Neuron (in vitro differentiated cells): ENCODE results near the gene NOC4L.
"Not testable (repeated sequence)": the region's sequence is repeated elsewhere in the genome, so short reads cannot be mapped to it uniquely, and the experiment has no call there.

Experiments
- H2AFZ ChIP-seq: one replicate; pipeline ENCODE4 v1.6.1; 2013; ENCODE audit warnings: low read depth, mild to moderate bottlenecking, inconsistent platforms, low read length, moderate library complexity
- H3K27me3 ChIP-seq: one replicate; pipeline ENCODE4 v1.6.1; 2013; ENCODE audit warnings: low read length; ENCODE audit not compliant: insufficient read depth
- H3K36me3 ChIP-seq: one replicate; pipeline ENCODE4 v1.6.1; 2013; ENCODE audit warnings: low read length; ENCODE audit not compliant: insufficient read depth
- H3K4me1 ChIP-seq: one replicate; pipeline ENCODE4 v1.6.1; 2013; ENCODE audit warnings: low read length; ENCODE audit not compliant: insufficient read depth
- H3K4me3 ChIP-seq: 2 replicates; pipeline ENCODE4 v1.5.1; 2013; ENCODE audit warnings: mild to moderate bottlenecking, low read length, moderate library complexity
- H3K9me3 ChIP-seq: one replicate; pipeline ENCODE4 v1.6.1; 2013; ENCODE audit warnings: low read length

The NOC4L gene

DNA sequence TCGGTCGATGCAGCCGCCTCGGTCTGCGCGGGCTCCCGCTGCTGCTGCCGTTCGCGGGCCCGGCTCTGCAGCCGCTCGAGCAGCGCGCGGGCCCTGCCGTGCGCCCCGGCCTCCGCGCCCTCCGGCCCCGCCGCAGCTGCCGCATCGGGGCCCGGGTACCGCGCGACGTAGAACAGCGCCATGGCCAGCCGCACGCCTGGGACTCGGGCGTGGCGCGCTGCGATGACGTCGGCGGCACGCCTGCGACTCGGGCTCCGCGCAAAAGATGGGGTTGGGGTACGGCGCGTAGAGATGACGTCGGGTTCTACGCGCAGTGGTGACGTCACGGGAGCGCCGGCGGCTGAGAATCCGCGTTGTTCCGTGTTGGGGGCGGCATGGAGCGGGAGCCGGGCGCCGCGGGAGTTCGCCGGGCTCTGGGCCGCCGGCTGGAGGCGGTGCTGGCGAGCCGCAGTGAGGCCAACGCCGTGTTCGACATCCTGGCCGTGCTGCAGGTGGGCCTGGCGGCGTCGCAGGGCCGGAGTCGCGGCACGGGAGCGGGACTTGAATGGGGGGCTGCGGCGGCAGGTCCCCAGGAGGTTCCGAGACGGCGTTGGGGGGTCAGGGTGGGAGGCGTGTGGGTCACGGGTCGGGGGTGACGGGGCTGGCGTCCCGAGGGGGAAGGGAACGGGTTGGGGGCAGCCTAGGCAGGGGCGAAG, at the start of gene NOC4L, which contains the start of gene DDX51:
NOC4L (plus strand) TSS at position 343 of the 695 bp plus-strand sequence; CDS start at position 375, 32 bp downstream.
DDX51 (minus strand) TSS at position 205 of the 695 bp plus-strand sequence; CDS start at position 182, 23 bp downstream.
- Histone ChIP-seq H3K9me3 (no peaks in the 10 kb centered on the region), H3K4me1 (peaks cover 17% of the 10 kb centered on the region), H3K36me3 (peaks cover 44% of the 10 kb centered on the region), H2AFZ (no peak within 1 kb of the TSS), H3K27me3 (no peaks in the 10 kb centered on the region), H3K4me3 (peak within 1 kb of the TSS; percentile 84)

DNA sequence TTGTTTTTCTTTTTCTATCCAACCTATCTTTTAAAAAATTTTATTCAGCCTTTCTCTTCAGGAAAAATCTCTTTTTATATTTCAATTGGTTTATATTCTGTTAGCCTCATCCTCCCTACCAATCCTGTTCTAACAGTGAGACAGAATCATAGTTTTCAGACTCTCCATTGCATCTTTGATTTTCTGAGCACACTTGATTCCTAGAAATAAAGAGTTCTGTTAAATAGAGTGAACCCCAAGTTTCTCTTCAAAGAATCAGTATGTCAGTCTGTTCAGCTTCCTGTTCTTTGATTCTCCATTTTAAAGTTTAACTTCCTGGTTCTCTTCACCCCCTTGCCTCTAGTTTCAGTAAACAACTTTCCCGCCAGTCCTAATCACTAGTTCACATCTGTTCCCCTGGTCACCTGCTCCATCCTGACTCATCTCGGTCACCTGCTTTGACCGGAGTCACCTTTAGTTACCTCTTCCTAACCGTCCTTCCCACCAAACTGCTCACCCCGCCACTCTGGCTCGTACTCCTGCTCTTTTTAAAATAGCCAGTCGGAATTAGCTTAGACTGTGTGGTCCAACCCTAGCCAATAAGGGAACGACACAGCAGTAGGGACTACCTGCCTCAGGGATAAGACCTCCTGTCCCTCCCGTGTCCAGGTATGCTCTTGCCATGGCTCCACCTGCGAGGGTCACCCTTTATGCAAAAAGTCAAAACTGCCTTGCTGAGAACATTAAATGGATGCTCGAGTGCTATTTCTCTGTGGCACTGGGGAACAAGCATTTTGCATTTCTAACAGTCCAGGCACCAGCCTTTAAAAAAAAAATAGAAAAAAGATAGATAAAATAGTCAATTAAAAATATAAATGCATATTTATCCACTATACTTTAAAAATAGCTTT, 48.5 kb upstream of the NOC4L start:
- H3K4me3 ChIP-seq = no peak overlapping the region
- H2AFZ ChIP-seq = no peak overlapping the region
- no peaks in the 10 kb centered on the region for H3K27me3 ChIP-seq
- H3K36me3 ChIP-seq = peaks cover 25% of the 10 kb centered on the region
- peaks cover 3% of the 10 kb centered on the region for H3K9me3 ChIP-seq
- H3K4me1 ChIP-seq = no peaks in the 10 kb centered on the region

DNA sequence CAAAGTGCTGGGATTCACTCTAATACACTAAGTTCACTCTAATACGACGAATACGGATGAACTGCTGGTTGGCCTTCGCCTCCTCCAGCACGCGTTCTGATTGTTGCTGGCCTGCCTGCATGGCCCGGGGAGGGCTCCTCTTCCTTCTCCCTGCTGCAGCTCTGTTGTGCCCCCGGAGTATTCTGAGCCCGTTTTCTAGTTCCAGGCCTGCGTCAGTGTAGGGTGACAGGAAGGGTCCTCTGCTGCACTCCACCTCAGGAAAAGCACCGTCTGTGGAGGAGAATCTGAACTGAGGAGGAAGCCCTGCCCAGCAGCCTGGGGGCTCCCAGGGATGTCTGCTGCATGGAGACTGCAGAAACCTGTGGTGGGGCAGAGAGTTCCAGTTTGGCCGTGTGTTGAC, 44.5 kb upstream of the NOC4L start:
- H3K27me3 ChIP-seq = no peaks in the 10 kb centered on the region
- peaks cover 12% of the 10 kb centered on the region for H3K36me3 ChIP-seq
- H3K9me3 ChIP-seq = peaks cover 3% of the 10 kb centered on the region
- no peak overlapping the region for H2AFZ ChIP-seq
- H3K4me3 ChIP-seq = no peak overlapping the region
- no peaks in the 10 kb centered on the region for H3K4me1 ChIP-seq

DNA sequence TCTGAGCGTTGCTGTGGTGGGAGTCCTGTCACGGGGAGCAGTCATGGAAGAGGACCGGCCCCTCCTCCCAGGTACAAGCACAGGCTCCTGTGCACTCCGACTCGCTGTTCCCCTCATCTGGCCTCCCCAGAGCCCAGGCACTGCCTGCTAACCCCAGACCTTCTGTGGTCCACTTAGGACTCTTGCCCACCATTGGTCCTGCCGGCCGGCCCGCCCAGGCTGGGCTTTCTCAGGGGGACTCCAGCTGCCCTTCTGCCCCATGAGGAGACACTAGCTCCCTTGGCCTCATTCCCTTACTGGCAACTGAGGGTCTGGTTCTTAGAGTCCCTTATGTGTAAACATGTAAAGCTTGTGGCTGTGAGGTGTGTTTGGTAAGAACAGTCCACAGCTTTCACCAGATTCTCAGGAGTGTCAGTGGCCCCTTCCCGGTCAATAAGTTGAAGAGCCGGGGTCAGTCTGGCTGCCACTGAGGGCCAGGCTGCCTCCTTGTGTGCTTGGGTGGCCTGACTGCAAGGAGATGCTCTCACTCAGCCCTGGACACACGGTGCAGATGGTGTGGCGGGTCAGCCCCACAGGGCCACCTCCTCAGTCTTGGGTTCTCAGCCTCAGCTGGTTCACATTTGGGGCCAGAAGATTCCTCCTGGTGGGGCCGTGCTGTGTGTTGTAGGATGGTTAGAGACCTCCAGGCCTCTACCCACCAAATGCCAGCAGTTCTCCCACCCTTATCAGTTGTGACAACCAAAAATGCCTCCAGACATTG, 43.8 kb upstream of the NOC4L start:
- Histone ChIP-seq H2AFZ (no peak overlapping the region), H3K4me3 (no peak overlapping the region), H3K36me3 (peaks cover 17% of the 10 kb centered on the region), H3K27me3 (no peaks in the 10 kb centered on the region), H3K9me3 (peaks cover 3% of the 10 kb centered on the region), H3K4me1 (no peaks in the 10 kb centered on the region)

DNA sequence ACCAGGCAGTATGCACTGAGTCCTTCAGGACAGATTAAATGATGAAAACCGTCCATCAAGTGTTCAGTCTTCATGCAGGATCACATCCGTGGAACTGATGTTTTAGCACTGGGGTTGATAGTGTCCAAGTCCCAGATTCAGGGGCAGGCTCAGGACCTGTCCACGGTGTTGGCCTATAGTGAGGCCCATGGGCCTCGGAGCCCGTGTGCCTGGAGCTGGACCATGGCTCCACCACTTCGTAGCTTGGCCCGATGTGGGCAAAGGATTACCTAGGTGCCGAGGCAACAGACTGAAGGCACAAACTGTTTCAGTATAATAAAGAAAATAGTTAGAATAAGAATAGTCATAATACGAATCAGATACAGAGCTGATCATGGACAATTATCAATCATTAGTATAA, 42.0 kb upstream of the NOC4L start:
- Histone ChIP-seq H3K36me3 (peaks cover 20% of the 10 kb centered on the region), H3K9me3 (no peaks in the 10 kb centered on the region), H3K4me3 (no peak overlapping the region), H3K27me3 (no peaks in the 10 kb centered on the region), H3K4me1 (no peaks in the 10 kb centered on the region), H2AFZ (no peak overlapping the region)

DNA sequence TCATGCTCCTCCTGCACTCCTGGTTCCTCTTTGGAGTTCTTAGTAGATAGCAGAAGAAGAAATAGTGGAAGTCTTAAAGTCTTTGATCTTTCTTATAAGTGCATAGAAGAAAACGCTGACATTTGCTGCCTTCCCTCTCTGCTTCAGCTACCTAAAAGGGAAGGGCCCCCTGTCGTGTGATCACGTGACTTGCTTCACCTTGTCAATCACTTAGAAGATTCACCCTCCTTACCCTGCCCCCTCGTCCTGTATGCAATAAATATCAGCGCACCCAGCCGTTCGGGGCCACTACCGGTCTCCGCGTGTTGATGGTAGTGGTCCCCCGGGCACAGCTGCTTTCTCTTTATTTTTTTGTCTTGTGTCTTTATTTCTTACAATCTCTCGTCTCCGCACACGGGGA, 41.2 kb upstream of the NOC4L start:
- H3K27me3 ChIP-seq, H3K4me3 ChIP-seq, H2AFZ ChIP-seq, H3K9me3 ChIP-seq, H3K4me1 ChIP-seq: not testable (repeated sequence)
- peaks cover 19% of the 10 kb centered on the region for H3K36me3 ChIP-seq

DNA sequence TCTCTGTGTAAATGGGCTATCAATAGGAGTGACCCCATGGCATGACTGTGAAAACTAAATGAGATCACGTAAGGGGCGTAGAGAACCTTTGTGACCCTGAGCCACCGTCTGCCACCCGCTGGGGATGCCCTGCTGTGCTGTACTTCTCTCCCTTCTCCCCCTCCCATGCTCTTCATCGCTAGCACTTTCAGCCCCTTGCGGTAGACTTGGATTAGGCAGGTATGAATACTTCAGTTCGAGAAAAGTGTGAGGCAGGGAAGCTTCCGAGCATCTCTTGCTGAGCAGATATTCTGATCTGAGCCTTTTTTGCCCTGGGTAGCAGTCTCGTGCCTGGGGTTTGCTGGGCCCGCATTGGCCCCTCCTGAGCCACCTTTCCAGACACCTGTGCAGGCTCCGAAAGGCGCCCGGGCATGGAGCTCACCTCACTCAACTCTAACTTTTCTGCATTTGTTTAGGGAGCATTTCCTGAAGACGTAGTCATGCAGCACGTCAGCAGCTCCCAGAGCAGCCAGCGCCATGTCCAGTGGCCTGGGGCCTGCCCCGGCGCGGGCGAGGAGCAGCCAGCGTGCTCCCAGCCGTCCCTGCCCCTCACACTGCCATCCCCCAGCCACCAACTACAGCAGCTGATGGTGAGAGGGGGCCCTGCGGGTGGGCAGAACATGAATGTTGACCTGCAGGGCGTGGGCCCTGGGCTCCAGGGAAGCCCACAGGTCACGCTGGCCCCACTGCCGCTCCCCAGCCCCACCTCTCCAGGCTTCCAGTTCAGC, 40.5 kb upstream of the NOC4L start:
- H3K27me3 ChIP-seq = no peaks in the 10 kb centered on the region
- no peak overlapping the region for H2AFZ ChIP-seq
- H3K4me1 ChIP-seq = peaks cover 8% of the 10 kb centered on the region
- H3K4me3 ChIP-seq = no peak overlapping the region
- H3K36me3 ChIP-seq = peaks cover 16% of the 10 kb centered on the region
- no peaks in the 10 kb centered on the region for H3K9me3 ChIP-seq

DNA sequence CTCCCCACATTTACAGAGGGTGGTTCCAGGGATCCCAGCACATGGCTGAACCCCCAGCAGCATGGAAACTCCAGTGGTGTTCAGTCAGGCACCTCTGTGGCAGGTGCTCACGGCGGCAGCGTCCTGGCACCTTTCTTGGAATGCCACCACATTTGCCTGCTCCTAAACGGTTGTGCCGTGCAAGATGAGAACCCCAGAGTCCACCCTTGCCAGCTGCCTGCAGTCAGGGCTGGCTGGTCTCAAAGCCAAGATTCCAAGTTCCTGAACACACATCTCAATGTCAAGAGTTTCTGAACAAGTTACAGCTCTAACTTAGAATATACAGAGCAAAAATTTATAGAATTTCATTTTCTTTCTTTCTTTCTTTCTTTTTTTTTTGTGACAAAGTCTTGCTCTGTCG, 38.8 kb upstream of the NOC4L start:
- Histone ChIP-seq H2AFZ (no peak overlapping the region), H3K9me3 (no peaks in the 10 kb centered on the region), H3K27me3 (no peaks in the 10 kb centered on the region), H3K4me3 (no peak overlapping the region), H3K36me3 (peaks cover 13% of the 10 kb centered on the region), H3K4me1 (peaks cover 8% of the 10 kb centered on the region)

DNA sequence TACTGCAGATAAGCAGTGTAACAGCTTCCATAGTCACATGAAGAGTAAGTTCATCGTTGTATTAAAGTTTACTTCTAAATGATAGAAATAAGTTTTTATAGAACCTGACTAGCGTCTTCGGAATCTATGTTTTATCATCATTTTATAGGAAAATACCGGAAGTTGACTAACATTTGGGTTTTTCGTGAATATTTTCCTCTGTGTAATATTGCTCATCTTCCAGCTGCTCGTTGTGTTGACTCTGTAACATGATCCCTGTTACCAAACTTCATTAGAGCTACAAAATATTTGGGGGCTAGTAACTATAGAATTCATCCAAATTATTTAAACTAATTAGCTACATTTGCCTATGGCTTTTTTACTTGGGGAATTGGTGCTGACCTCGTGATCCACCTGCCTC, 37.3 kb upstream of the NOC4L start:
- Histone ChIP-seq H3K4me1 (peaks cover 8% of the 10 kb centered on the region), H3K27me3 (no peaks in the 10 kb centered on the region), H2AFZ (no peak overlapping the region), H3K9me3 (no peaks in the 10 kb centered on the region), H3K36me3 (peaks cover 15% of the 10 kb centered on the region), H3K4me3 (no peak overlapping the region)

DNA sequence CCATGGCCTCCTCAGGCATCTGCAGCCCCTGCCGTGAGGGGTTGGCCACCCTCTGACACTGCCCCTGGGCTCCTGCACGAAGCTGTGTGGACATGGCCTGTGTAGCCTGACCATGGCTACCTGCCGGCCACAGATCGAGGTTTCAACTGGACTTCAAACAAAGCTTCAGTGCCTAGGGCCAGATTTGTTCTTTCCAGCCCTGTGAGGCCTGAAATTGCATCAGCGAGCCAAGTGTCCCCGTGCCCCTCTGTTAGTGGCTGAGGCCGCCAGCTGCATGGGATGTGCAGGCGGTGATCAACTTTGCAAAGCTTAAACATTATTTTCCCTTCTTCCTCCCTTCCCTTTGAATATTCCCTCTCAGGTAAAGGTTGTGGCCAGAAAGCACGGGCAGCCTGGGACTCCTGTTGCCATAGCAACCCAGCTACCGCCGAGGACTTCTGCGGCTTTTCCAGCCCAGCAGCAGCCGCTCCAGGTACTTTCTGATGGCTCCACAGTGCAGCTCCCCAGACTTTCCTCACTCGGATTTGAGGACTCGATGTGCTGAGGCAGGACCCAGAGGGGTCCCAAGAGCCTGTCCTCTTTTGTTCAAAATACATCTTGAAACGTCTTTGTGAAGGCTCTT, 35.9 kb upstream of the NOC4L start:
- no peaks in the 10 kb centered on the region for H3K9me3 ChIP-seq
- H2AFZ ChIP-seq = no peak overlapping the region
- peaks cover 17% of the 10 kb centered on the region for H3K36me3 ChIP-seq
- peaks cover 8% of the 10 kb centered on the region for H3K4me1 ChIP-seq
- H3K27me3 ChIP-seq = no peaks in the 10 kb centered on the region
- H3K4me3 ChIP-seq = no peak overlapping the region

DNA sequence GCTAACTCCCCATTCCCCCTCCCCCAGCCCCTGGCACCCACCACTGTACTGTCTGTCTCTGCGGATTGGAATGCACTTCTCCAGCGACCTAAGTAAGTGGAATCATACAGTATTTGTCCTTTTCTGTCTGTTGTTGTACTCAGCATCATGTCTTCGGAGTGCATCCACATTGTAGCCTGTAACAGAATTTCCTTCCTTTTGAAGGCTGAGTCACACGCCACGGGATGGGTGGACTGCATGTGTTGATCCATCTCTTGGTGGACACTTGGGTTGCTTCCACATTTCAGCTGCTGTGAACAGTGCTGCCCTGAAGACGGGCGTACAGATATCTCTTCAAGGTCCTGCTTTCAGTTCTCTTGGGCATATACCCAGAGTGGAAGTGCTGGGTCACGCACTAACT, 34.5 kb upstream of the NOC4L start:
- no peak overlapping the region for H3K4me3 ChIP-seq

DNA sequence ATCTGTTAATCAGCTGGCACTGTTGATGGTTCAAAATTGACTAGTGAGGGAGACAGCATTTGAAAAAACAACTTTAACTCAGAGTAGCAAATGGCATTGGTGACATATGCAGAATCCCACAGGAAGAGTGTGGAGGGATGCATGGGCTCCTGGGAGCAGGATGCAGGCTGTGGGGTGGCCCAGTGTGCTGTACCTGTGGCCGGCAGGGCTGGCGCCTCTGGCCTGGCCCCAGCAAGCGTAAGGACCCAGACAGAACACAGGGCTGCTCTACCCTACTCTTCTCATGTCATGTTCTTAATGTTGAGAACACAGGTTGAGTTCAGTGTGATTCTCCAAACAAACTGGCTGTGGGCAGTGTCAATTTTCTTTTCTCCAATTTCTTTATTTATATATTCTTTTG, 33.6 kb upstream of the NOC4L start:
- no peak overlapping the region for H2AFZ ChIP-seq
- H3K4me3 ChIP-seq = no peak overlapping the region
- H3K36me3 ChIP-seq = peaks cover 29% of the 10 kb centered on the region
- no peaks in the 10 kb centered on the region for H3K27me3 ChIP-seq
- peaks cover 8% of the 10 kb centered on the region for H3K4me1 ChIP-seq
- no peaks in the 10 kb centered on the region for H3K9me3 ChIP-seq

More for the DNA sequence above, 34.5 kb upstream of the NOC4L start:
- Histone ChIP-seq H3K27me3 (no peaks in the 10 kb centered on the region), H3K36me3 (peaks cover 25% of the 10 kb centered on the region), H3K4me1 (peaks cover 8% of the 10 kb centered on the region), H2AFZ (no peak overlapping the region), H3K9me3 (no peaks in the 10 kb centered on the region)
